ENCODE results near the gene DEAF1. TPM values are rescaled to one million over a fixed set of nuclear protein-coding genes. Genes with fewer than 3 reads are reported as not detected.

Gene DEAF1
- 118 TPM for polyA plus RNA-seq (2012; ENCODE audit: insufficient read length, low read depth)

GRCh38 chr11:694563-695287, at the start of gene DEAF1:
Gene DEAF1, minus strand, starts transcription at chr11:695222. Its CDS starts 175 bp downstream, at chr11:695047.
- TF ChIP-seq REST (IDR thresholded peaks at IDR 0.05; ENCODE audit: insufficient read depth in 1 of 2, low read depth in 2 of 2, low read length in 2 of 2) (no peak), POLR2AphosphoS5 (IDR thresholded peaks at IDR 0.05; ENCODE audit: low read depth, low read length) (peak; percentile 54; the same call in 1 of the 2 replicates)

- TF ChIP-seq REST (IDR thresholded peaks at IDR 0.05; ENCODE audit: insufficient read depth in 1 of 2, low read depth in 2 of 2, low read length in 2 of 2) (no peak), FOXP2 (optimal IDR thresholded peaks at IDR 0.05; ENCODE audit: borderline replicate concordance, extremely low read depth, extremely low read length, insufficient read depth) (no peak), POLR2AphosphoS5 (IDR thresholded peaks at IDR 0.05; ENCODE audit: low read depth, low read length) (no peak), SIN3A (IDR thresholded peaks at IDR 0.05; ENCODE audit: borderline replicate concordance, insufficient read depth, low read length) (no peak), TAF1 (IDR thresholded peaks at IDR 0.05; ENCODE audit: borderline replicate concordance, insufficient read depth, low read length) (no peak)
These were observed 47.7 kb upstream of the DEAF1 start for GRCh38 chr11:742571-743201.

- TF ChIP-seq REST (IDR thresholded peaks at IDR 0.05; ENCODE audit: insufficient read depth in 1 of 2, low read depth in 2 of 2, low read length in 2 of 2) = no peak
- no peak for TF ChIP-seq POLR2AphosphoS5 (IDR thresholded peaks at IDR 0.05; ENCODE audit: low read depth, low read length)
- TF ChIP-seq TAF1 (IDR thresholded peaks at IDR 0.05; ENCODE audit: borderline replicate concordance, insufficient read depth, low read length) = no peak
- TF ChIP-seq SIN3A (IDR thresholded peaks at IDR 0.05; ENCODE audit: borderline replicate concordance, insufficient read depth, low read length) = no peak
- no peak for TF ChIP-seq FOXP2 (optimal IDR thresholded peaks at IDR 0.05; ENCODE audit: borderline replicate concordance, extremely low read depth, extremely low read length, insufficient read depth)
These were observed 47.1 kb upstream of the DEAF1 start for GRCh38 chr11:742156-742546.

GRCh38 chr11:737366-737765, 42.3 kb upstream of the DEAF1 start:
- TF ChIP-seq FOXP2 (optimal IDR thresholded peaks at IDR 0.05; ENCODE audit: borderline replicate concordance, extremely low read depth, extremely low read length, insufficient read depth) (no peak), TAF1 (IDR thresholded peaks at IDR 0.05; ENCODE audit: borderline replicate concordance, insufficient read depth, low read length) (no peak)

GRCh38 chr11:733072-733471, 38.0 kb upstream of the DEAF1 start:
- no peak for TF ChIP-seq SIN3A (IDR thresholded peaks at IDR 0.05; ENCODE audit: borderline replicate concordance, insufficient read depth, low read length)
- no peak for TF ChIP-seq REST (IDR thresholded peaks at IDR 0.05; ENCODE audit: insufficient read depth in 1 of 2, low read depth in 2 of 2, low read length in 2 of 2)
- TF ChIP-seq TAF1 (IDR thresholded peaks at IDR 0.05; ENCODE audit: borderline replicate concordance, insufficient read depth, low read length) = no peak
- TF ChIP-seq FOXP2 (optimal IDR thresholded peaks at IDR 0.05; ENCODE audit: borderline replicate concordance, extremely low read depth, extremely low read length, insufficient read depth) = no peak
- no peak for TF ChIP-seq POLR2AphosphoS5 (IDR thresholded peaks at IDR 0.05; ENCODE audit: low read depth, low read length)

Data from PFSK-1 (cell line).